ENCODE results near the gene NMT1. TPM values are rescaled to one million over a fixed set of nuclear protein-coding genes. Genes with fewer than 3 reads are reported as not detected.

The NMT1 gene
- total RNA-seq, 3 donors from 2014 or later = 81.9 to 130 (median 84.0) TPM

DNA sequence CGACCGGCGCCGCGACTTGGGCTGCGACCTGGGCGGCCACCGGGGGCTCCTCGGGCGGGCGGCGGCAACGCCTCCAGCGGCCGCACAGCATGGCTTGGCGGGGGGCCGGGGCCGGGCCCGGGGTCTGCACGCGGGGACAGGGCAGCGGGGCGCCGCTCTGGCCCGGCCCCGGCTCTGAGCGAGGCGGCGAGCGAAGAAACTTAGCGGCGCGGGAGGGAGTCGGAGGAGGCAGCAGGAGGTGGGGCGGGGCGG, 71.1 kb downstream of the NMT1 start, which contains the start of gene PLCD3:
Gene PLCD3 (minus strand): TSS at position 196 of the 252 bp plus-strand sequence. CDS start 105 bp downstream, at position 91.
- no peaks in the 10 kb centered on the region for H3K36me3 ChIP-seq
- no peak for TF ChIP-seq POLR2A (IDR thresholded peaks at IDR 0.05)
- no peak for TF ChIP-seq POLR2AphosphoS5 (IDR thresholded peaks at IDR 0.05)
- TF ChIP-seq, protein P1, sequence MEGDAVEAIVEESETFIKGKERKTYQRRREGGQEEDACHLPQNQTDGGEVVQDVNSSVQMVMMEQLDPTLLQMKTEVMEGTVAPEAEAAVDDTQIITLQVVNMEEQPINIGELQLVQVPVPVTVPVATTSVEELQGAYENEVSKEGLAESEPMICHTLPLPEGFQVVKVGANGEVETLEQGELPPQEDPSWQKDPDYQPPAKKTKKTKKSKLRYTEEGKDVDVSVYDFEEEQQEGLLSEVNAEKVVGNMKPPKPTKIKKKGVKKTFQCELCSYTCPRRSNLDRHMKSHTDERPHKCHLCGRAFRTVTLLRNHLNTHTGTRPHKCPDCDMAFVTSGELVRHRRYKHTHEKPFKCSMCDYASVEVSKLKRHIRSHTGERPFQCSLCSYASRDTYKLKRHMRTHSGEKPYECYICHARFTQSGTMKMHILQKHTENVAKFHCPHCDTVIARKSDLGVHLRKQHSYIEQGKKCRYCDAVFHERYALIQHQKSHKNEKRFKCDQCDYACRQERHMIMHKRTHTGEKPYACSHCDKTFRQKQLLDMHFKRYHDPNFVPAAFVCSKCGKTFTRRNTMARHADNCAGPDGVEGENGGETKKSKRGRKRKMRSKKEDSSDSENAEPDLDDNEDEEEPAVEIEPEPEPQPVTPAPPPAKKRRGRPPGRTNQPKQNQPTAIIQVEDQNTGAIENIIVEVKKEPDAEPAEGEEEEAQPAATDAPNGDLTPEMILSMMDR (IDR thresholded peaks at IDR 0.05) = no peak
- peak within 1 kb of the TSS; percentile 91 to 97 (median 95) for H3K4me3 ChIP-seq
- intact Hi-C loops (cut with DNase I; ENCODE audit: low total_unique reads) = loop anchor here (10.0 kb wide), 1 partner anchor 1613 kb away; no protein-coding TSS in a partner anchor
- peak within 1 kb of the TSS; percentile 99 for H3K27ac ChIP-seq
- DNase-seq (ENCODE audit: low spot score in 2 of 2) = no peak
- no peaks in the 10 kb centered on the region for H3K9me3 ChIP-seq
- H3K4me1 ChIP-seq = peaks cover 15 to 19% of the 10 kb centered on the region in 2 donors
- no peaks in the 10 kb centered on the region for H3K27me3 ChIP-seq

DNA sequence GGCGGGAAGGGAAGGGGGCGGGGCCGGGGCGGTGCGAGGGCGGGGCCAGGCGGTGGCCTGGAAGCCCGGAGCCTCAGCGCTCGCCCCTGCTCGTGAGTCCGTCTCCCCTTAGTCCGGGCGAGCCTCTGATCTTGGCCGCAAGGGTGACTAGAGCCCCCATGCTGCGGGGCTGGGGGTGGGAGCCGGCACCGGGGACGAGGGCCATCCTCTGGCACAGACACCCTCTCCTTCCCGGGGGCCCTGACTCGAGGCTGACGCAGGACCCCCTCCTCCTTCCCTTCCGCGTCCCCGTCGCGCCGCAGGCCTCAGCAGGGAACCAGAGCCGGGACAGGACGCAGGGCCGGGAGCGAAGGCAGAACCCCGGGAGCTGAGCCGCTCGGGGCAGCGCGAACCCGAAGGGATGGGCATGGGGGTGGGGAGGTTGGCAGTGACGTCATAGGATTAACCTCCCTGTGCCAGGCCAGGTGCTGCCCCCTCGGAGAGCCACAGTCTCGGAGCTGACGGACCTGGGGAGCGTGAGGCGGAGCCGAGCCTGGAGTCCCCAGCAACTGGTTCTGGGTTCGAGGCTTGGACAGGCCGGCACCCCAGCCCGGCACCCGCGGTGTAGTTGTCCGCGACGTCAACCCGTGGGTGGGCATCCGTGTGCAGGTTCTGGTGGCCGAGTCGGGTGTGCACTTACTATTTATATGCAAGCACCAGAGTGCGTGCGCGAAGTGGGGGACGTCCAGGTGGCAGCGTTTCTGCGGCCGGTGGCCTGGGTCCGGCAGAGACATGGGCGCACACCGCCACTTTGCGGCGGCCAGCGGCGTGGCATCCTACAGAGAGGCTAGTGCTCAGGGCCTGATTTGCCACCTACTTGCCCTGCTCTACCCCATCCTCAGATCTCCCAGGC, 71.7 kb downstream of the NMT1 start:
- H3K4me1 ChIP-seq = peaks cover 15 to 18% of the 10 kb centered on the region in 2 donors
- peak overlapping the region; percentile 91 to 97 (median 95) for H3K4me3 ChIP-seq
- H3K9me3 ChIP-seq = no peaks in the 10 kb centered on the region
- no peaks in the 10 kb centered on the region for H3K27me3 ChIP-seq
- TF ChIP-seq POLR2A (IDR thresholded peaks at IDR 0.05) = peak; percentile 69
- TF ChIP-seq, protein P1 (IDR thresholded peaks at IDR 0.05) = peak; percentile 81 to 94 (median 91)
- TF ChIP-seq POLR2AphosphoS5 (IDR thresholded peaks at IDR 0.05) = peak; percentile 33 to 90 (median 55)
- peak overlapping the region; percentile 99 for H3K27ac ChIP-seq
- DNase-seq (ENCODE audit: low spot score in 2 of 2) = peak; percentile 83 to 88
- intact Hi-C loops (cut with DNase I; ENCODE audit: low total_unique reads) = loop anchor here (10.0 kb wide), 1 partner anchor 1612 kb away; no protein-coding TSS in a partner anchor
- H3K36me3 ChIP-seq = no peaks in the 10 kb centered on the region

DNA sequence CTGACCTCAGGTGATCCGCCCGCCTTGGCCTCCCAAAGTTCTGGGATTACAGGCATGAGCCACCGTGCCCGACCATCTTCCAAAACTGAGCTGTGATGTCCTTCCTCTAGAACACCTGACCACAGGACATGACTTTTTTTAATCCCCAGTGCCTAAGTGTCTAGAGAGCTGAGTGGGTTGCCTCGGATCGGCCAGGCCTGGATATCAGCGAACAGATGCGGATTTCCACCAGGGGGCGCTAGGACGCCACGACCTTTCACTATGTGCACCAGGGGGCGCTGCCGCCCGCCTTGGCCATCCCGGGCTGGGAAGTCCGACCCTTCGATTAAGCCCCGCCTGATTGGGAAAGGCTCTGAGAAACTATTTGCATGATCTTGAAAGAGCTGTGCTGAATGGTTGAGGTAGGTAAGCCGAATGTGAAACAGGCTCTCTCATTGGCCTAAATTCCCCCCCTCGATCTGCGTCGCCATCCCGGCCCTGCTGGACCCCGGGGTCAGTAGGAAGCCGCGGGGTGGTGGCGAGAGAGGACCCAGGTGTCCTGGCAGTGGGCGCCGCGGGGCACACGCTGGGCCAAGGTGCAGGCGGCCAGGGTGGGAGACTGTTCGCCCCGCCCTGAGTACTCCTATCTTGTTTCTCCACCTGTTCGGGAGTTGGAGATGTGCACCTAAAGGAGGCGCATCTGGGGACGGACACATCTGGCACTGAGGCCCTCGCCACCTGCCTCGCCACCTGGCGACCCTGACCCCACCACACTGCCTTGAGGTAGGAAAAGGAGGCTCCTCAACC, 74.3 kb downstream of the NMT1 start, which contains the start of gene ACBD4:
Gene ACBD4 (plus strand): TSS at position 496 of the 786 bp plus-strand sequence. CDS start 458 bp downstream, outside the sequence.
- Histone ChIP-seq H3K4me1 (peaks cover 6 to 8% of the 10 kb centered on the region in 2 donors), H3K4me3 (peak within 1 kb of the TSS; percentile 74), H3K27ac (peak within 1 kb of the TSS; percentile 82 to 92), H3K36me3 (no peaks in the 10 kb centered on the region), H3K9me3 (no peaks in the 10 kb centered on the region), H3K27me3 (no peaks in the 10 kb centered on the region)
- peak; percentile 96 to 97 for DNase-seq (ENCODE audit: low spot score in 2 of 2)
- intact Hi-C loops (cut with DNase I; ENCODE audit: low total_unique reads) = loop anchor here (5.0 to 10.0 kb wide), 2 partner anchors 62 to 1609 kb away; no protein-coding TSS in a partner anchor
- TF ChIP-seq POLR2AphosphoS5 (IDR thresholded peaks at IDR 0.05) (peak; percentile 84 to 94 (median 94)), POLR2A (IDR thresholded peaks at IDR 0.05) (peak; percentile 53)
- TF ChIP-seq, protein P1 (IDR thresholded peaks at IDR 0.05) = peak; percentile 100

DNA sequence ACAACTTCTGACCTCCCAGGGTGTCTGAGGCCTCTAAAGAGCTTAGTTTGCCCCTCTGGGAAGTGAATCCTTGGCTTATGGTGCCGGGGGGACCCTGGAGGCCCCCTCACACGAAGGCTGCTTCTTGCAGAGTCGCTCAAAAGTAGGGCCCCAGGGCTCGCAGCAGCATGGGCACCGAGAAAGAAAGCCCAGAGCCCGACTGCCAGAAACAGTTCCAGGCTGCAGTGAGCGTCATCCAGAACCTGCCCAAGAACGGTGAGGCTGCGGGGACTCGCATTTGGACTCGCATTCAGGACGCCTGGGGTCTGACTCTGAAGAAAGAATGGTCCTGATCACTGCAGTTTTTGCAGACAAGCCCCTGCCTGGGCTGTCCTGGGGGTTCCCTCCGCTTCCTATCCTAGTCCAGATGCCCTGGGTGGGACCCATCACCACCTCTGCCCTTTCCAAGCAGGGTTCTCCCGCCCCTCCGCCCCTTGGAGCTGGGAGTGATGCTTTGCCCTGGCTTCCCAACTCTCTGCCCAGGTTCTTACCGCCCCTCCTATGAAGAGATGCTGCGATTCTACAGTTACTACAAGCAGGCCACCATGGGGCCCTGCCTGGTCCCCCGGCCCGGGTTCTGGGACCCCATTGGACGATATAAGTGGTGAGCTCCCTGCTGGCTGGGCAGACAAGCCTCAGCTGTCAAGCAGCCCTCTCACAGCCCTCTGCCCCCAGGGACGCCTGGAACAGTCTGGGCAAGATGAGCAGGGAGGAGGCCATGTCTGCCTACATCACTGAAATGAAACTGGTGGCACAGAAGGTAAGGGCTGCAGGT, 75.1 kb downstream of the NMT1 start:
- H3K4me1 ChIP-seq = peaks cover under 1 to 8% of the 10 kb centered on the region in 2 donors
- H3K27me3 ChIP-seq = no peaks in the 10 kb centered on the region
- H3K4me3 ChIP-seq = peak overlapping the region; percentile 74
- intact Hi-C loops (cut with DNase I; ENCODE audit: low total_unique reads) = loop anchor here (5.0 to 10.0 kb wide), 2 partner anchors 61 to 1609 kb away; no protein-coding TSS in a partner anchor
- H3K27ac ChIP-seq = peak overlapping the region; percentile 82 to 92
- no peaks in the 10 kb centered on the region for H3K9me3 ChIP-seq
- no peak for TF ChIP-seq POLR2A (IDR thresholded peaks at IDR 0.05)
- TF ChIP-seq, protein P1 (IDR thresholded peaks at IDR 0.05) = no peak
- no peak for TF ChIP-seq POLR2AphosphoS5 (IDR thresholded peaks at IDR 0.05)
- H3K36me3 ChIP-seq = no peaks in the 10 kb centered on the region
- DNase-seq (ENCODE audit: low spot score in 2 of 2) = no peak
